DMS114 treated with DMSO at 0.1 percent for 48 hours (cell line): ENCODE measurements around the gene GZMM.
"Not testable (repeated sequence)": the region's sequence is repeated elsewhere in the genome, so short reads cannot be mapped to it uniquely, and the experiment has no call there.

ENCODE experiments used
- DNase-seq: peaks from one replicate; lab custom pipeline; 2025; ENCODE audit not compliant: unreplicated experiment; lab: John Stamatoyannopoulos, UW

The GZMM gene

DNA sequence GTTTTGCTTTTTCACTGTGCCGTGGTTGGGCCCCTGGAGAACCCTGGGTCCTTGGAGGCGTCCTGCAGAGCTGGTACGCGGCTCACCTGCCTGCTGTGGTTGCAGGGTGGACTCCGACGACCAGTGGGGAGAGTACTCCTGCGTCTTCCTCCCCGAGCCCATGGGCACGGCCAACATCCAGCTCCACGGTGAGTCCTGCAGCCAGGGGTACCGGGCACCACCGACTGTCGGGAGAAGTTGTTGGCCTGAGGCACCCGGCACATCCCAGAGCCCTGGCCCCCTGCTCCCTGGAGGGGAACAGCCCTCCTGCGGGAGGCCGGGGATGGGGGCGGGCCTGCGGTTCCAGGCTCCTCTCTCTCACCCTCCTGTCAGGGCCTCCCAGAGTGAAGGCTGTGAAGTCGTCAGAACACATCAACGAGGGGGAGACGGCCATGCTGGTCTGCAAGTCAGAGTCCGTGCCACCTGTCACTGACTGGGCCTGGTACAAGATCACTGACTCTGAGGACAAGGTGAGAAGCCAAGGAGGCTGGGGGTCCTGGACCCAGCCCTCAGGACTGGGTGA lies 36.5 kb downstream of the GZMM start:
- no peak for DNase-seq

DNA sequence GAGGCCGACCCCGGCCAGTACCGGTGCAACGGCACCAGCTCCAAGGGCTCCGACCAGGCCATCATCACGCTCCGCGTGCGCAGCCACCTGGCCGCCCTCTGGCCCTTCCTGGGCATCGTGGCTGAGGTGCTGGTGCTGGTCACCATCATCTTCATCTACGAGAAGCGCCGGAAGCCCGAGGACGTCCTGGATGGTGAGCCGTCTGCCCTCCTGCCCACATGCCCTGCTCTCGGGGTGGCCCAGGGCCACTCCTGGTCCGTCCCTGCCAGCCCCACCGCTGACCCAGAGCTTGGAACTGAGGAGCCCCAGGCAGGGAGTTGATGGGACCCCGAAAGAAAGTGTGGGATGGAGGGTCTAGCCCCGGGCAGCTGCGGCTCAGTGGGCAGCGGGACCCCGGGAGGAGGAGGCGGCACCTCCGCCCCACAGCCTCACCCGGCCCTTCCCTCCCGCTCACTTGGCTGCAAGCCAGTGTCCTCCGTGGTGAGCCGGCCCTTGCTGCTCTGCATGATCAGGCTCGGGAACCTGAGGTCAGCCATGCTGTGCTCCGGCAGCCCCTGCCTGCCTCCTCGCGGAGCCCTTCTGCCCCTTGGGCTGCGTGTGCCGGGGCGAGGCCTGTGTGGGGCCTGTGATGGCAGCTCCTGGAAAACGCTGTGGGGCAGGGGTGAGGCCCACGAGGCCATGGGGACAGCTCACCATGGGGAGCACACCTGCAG lies 37.7 kb downstream of the GZMM start:
- DNase-seq, result no peak

DNA sequence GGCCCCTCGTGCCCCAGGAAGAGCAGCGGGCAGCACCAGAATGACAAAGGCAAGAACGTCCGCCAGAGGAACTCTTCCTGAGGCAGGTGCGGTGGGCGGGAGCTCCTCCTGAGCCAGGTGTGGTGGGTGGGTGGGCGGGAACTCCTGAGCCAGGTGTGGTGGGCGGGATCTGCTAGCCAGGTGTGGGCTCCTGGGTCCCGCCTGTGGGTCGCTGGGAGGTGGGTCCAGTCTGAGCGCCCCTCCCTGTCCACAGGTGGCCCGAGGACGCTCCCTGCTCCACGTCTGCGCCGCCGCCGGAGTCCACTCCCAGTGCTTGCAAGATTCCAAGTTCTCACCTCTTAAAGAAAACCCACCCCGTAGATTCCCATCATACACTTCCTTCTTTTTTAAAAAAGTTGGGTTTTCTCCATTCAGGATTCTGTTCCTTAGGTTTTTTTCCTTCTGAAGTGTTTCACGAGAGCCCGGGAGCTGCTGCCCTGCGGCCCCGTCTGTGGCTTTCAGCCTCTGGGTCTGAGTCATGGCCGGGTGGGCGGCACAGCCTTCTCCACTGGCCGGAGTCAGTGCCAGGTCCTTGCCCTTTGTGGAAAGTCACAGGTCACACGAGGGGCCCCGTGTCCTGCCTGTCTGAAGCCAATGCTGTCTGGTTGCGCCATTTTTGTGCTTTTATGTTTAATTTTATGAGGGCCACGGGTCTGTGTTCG lies 38.8 kb downstream of the GZMM start:
- no peak for DNase-seq

DNA sequence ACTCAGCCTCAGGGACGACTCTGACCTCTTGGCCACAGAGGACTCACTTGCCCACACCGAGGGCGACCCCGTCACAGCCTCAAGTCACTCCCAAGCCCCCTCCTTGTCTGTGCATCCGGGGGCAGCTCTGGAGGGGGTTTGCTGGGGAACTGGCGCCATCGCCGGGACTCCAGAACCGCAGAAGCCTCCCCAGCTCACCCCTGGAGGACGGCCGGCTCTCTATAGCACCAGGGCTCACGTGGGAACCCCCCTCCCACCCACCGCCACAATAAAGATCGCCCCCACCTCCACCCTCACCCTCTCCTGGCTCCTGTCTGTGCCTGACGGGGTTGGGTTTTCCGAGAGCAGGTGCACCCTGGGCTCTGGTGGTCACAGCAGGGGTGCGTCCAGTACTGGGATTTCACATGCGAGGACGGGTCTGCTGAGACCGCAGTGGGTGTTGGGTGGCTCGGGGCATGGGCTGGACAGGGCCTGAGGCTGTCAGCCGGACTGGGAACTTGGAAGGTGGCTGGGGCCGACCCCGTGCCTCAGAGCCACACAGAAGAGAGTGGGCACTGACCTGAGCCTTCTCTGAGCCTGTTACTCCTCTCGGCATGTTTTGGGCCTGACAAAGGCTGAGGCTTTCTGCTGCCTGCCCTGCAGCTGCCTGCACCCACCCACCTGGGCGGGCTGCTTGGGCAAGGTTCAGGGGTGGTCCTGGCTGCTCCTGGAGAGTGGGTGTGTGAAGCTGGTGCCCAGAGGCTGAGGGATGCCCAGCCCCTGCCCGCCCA lies 39.5 kb downstream of the GZMM start:
- DNase-seq, result no peak

DNA sequence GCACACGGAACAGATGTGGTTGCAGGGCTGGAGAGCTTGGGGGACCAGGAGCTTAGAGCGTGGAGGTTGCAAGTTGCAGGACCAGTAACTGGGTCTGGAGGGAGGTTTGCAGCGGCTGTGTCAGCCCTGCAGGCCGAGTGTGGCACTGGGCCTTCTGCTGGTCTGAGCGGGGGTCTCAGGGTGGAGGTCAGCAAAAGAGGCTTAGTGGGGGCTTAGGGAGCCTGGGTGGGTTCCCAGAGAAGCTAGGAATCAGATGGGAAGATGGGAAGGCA lies 40.1 kb downstream of the GZMM start:
- no peak for DNase-seq

DNA sequence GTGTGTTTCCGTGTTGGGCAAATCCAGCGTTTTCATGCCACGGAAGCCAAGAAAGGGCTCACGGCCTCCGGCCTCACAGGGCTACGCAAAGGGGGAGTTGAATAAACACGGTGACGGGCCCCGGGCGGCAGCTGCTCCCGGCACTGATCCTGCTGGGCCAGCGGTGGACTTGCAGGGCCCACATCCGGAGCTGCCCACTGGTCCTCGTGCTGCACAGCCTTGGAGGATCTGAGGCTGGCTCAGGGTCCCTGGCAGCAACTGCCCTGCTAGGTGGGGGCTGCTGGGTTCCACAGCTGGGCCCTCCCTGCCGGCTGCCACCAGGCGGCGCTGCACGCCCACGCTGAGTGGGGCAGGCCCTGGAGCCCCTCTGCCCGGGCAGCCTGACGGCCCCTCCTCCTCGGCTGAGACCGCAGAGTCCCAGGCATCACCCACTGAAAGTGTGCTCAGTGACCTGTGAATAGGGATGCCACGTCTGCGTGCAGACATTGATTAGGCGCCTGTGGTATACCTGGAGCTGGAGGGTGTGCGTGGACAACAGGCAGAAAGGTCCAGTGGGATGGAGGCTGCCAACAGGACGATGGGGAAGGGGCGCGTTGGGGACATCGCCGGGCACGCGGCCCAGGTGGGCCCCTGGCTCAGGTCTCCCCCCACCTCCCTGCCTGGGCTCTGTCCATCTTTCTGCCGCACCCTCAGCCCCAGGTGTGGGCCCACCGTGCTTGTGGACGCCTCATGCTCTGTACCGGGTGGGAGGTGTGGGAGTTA lies 40.6 kb downstream of the GZMM start:
- DNase-seq, result no peak

DNA sequence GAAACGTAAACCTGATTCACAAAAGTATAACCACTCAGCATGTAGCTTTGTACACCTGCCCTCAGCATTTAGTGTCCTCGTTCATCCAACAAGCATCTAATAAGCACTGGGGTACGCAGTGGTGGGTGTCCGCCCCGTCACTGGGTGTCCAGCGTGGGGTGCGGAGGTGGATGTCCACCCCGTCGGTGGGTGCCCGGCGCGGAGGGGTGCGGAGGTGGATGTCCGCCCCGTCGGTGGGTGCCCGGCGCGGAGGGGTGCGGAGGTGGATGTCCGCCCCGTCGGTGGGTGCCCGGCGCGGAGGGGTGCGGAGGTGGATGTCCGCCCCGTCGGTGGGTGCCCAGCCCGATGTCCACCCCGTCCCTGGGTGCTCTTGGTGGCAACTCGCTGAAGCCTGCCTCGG lies 41.3 kb downstream of the GZMM start:
- not testable (repeated sequence) for DNase-seq

DNA sequence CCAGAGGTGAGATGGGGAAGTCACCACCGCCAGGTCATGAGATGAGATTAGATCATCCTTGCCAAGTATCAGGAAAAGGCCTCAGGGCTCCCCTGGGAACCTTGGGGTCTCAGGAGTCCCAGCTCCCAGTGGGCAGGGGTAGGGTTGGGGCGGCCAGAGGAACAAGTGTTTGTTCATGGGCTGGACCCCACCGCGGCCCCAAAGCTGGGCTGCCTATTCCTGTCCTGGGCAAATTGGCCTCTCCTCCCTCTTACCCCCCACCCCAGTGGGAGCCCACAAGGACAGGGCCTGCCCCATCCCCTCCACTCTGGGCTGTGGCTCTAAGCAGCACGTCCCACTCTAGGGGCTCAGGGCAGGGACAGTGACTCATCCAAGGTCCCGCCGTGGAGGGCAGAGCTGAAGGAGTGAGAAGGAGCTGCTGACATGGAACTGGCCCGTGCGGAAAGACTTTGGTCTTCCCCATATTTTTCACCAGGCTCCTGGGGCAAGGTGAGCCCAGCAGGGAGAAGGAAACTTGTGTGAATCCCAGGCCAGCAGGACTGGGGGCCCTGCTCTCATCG lies 41.8 kb downstream of the GZMM start:
- DNase-seq, result no peak

DNA sequence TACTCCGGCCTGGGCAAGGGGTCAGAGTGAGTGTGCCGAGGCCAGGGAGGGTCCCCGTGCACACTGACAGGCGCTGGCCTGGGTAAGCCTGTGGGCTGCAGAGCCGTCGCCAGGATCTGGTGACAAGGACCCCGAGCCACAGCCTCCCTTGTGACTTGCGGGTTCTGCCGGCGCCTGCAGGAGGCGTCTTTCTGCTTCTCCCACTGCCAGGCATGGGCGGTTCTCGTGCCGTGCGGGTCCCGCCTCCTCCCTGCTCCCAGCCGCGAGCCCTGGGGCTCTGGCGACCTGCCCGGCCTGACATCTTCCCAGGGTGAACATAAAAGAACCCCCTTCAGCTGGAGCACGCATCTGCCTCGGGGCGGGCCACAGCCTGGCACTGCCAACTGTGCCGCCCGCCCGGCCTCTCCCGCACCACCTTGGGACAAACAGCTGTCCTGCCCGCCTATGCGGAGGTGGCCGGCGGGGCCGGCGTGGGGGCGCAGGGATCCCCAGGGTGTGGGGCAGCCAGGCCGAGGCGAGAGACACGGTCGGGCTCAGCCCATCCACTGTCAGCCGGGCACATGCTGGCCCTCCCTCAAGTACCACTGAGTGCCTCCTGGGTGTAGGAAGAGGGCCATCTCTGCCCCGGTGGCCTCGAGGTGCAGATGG lies 44.4 kb downstream of the GZMM start:
- DNase-seq, result no peak

DNA sequence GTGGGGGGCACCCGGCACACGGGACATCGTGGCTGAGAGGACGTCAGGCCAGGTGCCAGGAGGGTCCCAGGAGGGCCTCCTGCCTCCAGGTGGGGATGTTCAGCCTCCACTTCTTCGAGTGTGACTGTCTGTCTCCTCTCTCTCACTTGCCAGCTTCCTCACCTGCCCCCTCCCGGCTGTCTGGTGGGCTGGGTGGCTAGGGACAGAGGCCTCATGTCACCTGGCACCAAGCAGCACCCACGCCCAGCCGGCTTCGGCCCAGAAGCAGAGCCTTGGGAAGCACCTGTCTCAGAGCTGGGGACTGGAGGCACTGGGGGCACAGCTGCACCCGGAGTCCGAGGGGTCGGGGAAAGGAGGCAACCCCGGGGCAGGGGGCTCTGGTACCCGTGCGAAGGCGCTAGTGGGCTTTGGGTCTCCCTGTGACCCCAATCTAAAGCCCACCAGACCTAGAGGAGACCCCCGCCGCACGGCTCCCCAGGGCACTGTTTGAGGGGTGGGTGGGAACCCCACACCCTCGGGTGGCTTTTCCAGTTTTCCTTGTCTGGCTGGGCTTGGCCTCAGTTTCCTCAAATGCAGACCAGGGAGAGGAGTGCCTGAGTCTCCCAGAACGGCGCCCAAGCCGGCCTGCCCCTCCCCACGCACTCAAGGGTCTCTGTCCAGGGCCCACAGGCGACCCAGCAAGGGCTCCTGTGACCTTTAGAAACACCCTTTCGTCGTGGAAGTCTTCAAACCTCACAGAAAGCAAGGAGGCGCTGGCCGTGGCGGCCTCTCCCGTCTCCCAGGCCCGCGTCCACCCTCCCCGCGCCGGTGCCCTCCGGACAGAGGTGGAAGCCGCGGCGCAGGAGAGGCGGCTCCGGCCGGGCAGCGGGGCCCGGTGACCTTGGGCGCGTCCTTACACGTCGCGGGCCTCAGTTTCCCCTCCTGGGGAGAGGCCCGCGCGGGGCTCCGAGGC lies 45.2 kb downstream of the GZMM start:
- no peak for DNase-seq

DNA sequence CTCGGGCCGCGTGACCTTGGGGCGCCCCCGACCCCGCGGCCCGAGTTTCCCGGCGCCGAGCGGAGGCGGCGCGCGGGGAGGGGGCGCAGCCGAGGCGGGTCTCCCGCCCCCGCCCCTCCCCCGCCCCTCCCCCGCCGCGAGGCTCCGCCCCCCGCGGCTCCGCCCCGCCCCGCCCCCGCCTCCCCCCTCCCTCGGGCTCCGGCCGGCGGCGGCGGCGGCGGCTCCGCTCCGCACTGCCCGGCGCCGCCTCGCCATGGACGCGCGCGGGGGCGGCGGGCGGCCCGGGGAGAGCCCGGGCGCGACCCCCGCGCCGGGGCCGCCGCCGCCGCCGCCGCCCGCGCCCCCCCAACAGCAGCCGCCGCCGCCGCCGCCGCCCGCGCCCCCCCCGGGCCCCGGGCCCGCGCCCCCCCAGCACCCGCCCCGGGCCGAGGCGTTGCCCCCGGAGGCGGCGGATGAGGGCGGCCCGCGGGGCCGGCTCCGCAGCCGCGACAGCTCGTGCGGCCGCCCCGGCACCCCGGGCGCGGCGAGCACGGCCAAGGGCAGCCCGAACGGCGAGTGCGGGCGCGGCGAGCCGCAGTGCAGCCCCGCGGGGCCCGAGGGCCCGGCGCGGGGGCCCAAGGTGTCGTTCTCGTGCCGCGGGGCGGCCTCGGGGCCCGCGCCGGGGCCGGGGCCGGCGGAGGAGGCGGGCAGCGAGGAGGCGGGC lies 46.0 kb downstream of the GZMM start, which contains the start of gene HCN2:
Gene HCN2, plus strand, starts transcription at position 189 of the 703 bp plus-strand sequence. Its CDS starts 65 bp downstream, at position 254.
- DNase-seq, result no peak

DNA sequence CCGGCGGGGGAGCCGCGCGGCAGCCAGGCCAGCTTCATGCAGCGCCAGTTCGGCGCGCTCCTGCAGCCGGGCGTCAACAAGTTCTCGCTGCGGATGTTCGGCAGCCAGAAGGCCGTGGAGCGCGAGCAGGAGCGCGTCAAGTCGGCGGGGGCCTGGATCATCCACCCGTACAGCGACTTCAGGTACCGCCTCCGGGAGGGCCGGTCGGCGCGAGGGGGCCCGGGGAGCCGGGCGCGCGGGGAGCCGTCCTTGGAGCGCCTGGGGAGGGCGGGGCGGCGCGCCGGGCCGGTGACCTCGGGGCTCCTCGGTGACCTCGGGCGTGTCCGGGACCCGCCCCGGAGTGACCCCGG lies 46.5 kb downstream of the GZMM start:
- DNase-seq, result no peak

DNA sequence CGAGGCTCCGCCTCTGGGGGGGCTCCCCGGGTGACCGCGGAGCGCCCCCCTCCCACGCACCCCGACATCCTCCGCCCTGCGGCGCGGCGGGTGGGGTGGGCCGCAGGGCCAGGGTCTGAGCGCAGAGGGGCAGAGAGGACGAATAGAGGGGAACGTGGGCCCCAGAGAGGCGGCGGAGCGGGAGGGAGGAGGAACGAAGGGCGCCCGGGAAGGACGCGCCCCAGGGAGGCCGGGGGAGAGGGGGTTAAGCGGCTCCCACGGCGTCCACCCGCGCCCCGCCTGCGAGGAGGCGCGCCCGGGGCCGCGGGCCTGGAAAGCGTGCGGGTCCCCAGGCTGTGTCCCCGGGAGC lies 46.9 kb downstream of the GZMM start:
- DNase-seq, result no peak

DNA sequence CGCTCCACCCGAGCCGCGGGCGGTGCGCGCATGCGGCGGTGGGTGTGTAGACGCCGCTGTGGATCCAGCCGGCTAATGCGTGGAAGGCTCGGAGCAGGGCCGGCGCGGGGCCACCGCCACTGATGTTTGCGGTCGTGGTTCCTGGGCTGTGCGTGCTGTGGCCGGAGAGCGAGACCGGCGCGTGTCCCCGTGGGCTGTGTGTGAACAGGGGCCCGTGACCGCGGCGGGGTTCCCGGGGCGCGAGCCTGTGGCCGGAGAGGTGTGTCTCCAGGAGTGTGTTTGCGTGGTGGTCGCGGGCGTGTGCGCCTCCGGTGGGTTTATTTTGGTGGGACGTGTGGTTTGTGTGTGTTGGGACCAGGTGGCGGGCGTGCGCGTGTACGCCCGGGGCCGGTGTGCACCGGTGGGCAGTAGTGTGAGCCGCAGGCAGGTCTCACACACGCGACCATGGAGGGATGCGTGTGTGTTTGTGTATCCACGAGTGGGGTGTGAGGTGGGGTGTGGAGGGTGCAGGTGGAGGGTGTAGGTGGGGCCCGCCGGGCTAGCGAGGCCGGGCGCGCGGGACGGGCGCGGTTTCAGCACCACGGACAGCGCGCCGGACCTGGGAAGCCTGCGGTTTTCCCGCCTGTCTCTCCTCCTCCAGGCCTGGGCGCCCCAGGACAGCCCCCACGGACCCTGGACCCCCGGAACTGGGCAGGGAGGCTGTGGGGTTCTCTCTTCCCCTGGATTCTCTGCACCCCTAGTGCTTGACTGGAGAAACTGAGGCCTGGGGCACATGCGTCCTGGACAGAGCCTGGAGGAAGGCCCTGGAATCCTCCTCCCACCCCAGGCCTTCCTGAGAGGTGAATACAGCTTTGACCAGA lies 47.5 kb downstream of the GZMM start:
- no peak for DNase-seq

DNA sequence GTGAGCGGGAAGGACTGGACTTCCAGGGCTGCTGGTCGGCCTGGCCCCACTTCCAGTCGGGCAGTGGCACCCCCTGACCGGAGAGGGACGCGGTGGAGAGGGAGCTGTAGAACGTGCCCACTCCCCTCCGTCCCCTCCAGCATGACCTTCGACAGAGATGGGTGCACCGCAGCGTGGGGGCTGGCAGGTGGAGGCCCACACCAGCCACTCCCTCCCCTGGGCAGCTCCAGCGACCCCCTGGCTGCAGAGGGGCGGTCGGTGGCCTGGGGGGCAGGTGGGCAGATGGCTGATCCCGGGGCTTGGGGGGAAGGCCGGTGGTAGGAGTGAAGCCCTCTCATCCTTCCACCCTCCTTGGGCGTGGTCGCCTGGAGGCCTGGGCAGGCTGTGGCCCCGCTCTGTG lies 48.2 kb downstream of the GZMM start:
- DNase-seq, result no peak

DNA sequence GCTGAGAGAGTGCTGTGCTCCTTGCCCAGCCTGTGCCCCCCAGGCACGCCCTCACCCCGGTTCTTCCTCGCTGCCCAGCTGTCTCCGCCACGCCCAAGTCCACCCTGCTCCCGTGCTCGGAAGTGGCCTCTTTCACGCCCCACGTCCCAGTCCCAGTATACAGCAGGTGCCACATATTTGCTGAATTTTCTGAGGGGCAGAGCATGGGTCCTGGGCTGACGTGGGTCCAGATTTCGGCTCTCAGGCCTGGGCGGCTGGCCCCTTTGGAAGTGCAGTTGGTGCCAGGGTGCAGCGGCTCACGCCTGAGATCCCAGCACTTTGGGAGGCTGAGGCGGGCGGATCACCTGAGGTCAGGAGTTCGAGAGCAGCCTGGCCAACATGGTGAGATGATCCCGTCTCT lies 49.2 kb downstream of the GZMM start:
- DNase-seq, result no peak

DNA sequence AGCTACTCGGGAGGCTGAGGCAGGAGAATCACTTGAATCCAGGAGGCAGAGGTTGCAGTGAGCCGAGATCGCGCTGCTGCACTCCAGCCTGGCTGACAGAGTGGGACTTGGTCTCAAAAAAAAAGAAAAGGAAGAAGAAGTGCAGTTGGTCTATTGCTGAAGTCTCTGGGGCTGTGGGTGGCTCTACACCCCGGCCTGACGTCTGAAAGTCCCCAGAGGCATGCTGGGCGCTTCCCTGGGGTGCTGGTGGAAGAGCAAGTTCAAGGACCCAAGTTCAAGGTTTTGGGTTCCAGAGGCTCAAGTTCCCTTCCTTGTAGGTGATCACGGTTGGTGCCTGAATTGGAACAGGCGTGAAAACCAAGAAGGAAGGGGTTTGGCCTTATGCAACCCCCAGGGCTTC lies 49.7 kb downstream of the GZMM start:
- DNase-seq, result no peak
